WTC11 (cell line): ENCODE measurements around the gene MARCHF11. TPM values are rescaled to one million over a fixed set of nuclear protein-coding genes. Genes with fewer than 3 reads are reported as not detected.
A peak's percentile ranks its signal among the peaks of the same experiment; 100 is the strongest.

Experiments used
- ATAC-seq: fragments of 200-7000 bp; cut with Tn5 transposase; 2 replicates; pipeline ENCODE4 v1.10.0; 2021; ENCODE audit warnings: mild to moderate bottlenecking, moderate library complexity
- CTCF ChIA-PET: fragments of 300-600 bp; sonication (Branson Sonifier 250); formaldehyde crosslinking; loops from one replicate; lab custom pipeline; 2021; ENCODE audit warnings: antibody characterized with exemption; lab: Charles Lee
- POLR2A ChIA-PET: fragments of 350-600 bp; sonication (Branson Sonifier 250); formaldehyde crosslinking; loops from one replicate; lab custom pipeline; 2021; ENCODE audit warnings: antibody characterized with exemption; lab: Charles Lee
- DNase-seq: peaks from one replicate; pipeline ENCODE4 v3.0.0; 2021; ENCODE audit warnings: low spot score
- H3K27ac Mint-ChIP-seq: 2 replicates; pipeline ENCODE4 v1.8.0; 2021; ENCODE audit warnings: mixed read lengths
- H3K27me3 Mint-ChIP-seq: 2 replicates; pipeline ENCODE4 v1.8.0; 2021; ENCODE audit warnings: low read depth, mild to moderate bottlenecking, moderate library complexity, mixed read lengths
- H3K36me3 Mint-ChIP-seq: 2 replicates; pipeline ENCODE4 v1.8.0; 2021; ENCODE audit warnings: mixed read lengths
- H3K4me1 Mint-ChIP-seq: 2 replicates; pipeline ENCODE4 v1.8.0; 2022; ENCODE audit warnings: mixed read lengths
- H3K4me3 Mint-ChIP-seq: 2 replicates; pipeline ENCODE4 v1.8.0; 2021; ENCODE audit warnings: mild to moderate bottlenecking, moderate library complexity, mixed read lengths
- H3K9me3 Mint-ChIP-seq: 2 replicates; pipeline ENCODE4 v1.8.0; 2021; ENCODE audit warnings: mixed read lengths
- ATF1 ChIP-seq: sonication (generic); formaldehyde crosslinking; IDR thresholded peaks from 2 replicates; pipeline ENCODE4 v1.8.1; 2023; ENCODE audit warnings: mild to moderate bottlenecking, moderate library complexity, missing genetic modification reagents
- ESRRA ChIP-seq: sonication (generic); formaldehyde crosslinking; IDR thresholded peaks from 2 replicates; pipeline ENCODE4 v1.8.1; 2022; ENCODE audit warnings: mild to moderate bottlenecking, missing genetic modification reagents, borderline replicate concordance
- ETV6 ChIP-seq: sonication (generic); formaldehyde crosslinking; IDR thresholded peaks from 2 replicates; pipeline ENCODE4 v1.8.1; 2022; ENCODE audit warnings: mild to moderate bottlenecking, missing genetic modification reagents
- NR1H2 ChIP-seq: sonication (generic); formaldehyde crosslinking; IDR thresholded peaks from 2 replicates; pipeline ENCODE4 v1.9.0; 2021; ENCODE audit warnings: mild to moderate bottlenecking, moderate library complexity, missing genetic modification reagents
- NR2C2 ChIP-seq: sonication (generic); formaldehyde crosslinking; IDR thresholded peaks from 2 replicates; pipeline ENCODE4 v1.8.0; 2022; ENCODE audit warnings: mild to moderate bottlenecking, missing genetic modification reagents
- RELA ChIP-seq: sonication (generic); formaldehyde crosslinking; IDR thresholded peaks from 2 replicates; pipeline ENCODE4 v1.8.1; 2022; ENCODE audit warnings: missing genetic modification reagents, mild to moderate bottlenecking, borderline replicate concordance
- SMAD3 ChIP-seq: sonication (generic); formaldehyde crosslinking; IDR thresholded peaks from 2 replicates; pipeline ENCODE4 v1.8.0; 2022; ENCODE audit warnings: missing genetic modification reagents, mild to moderate bottlenecking, borderline replicate concordance
- TP53 ChIP-seq: sonication (generic); formaldehyde crosslinking; IDR thresholded peaks from 2 replicates; pipeline ENCODE4 v1.8.1; 2023; ENCODE audit warnings: mild to moderate bottlenecking, missing genetic modification reagents
- ZNF423 ChIP-seq: fragments of 250-450 bp; sonication (Bioruptor Pico); IDR thresholded peaks from 2 replicates; pipeline ENCODE4 v2.1.2; 2022; ENCODE audit warnings: mild to moderate bottlenecking, moderate library complexity
- total RNA-seq: library from RNA; stranded (reverse); gene quantifications from 3 replicates; pipeline ENCODE4 v1.2.3, GENCODE V29; 2021
- TF ChIP-seq, protein P1 (sequence below): sonication (generic); formaldehyde crosslinking; IDR thresholded peaks from 2 replicates; pipeline ENCODE4 v1.8.1; 2022; ENCODE audit warnings: low read depth, missing genetic modification reagents, borderline replicate concordance
- TF ChIP-seq, protein P2 (sequence below): sonication (generic); formaldehyde crosslinking; IDR thresholded peaks from 2 replicates; pipeline ENCODE4 v1.8.1; 2023; ENCODE audit warnings: mild to moderate bottlenecking, missing genetic modification reagents
- TF ChIP-seq, protein P3 (sequence below): sonication (generic); formaldehyde crosslinking; IDR thresholded peaks from 2 replicates; pipeline ENCODE4 v1.8.1; 2022; ENCODE audit warnings: missing genetic modification reagents, borderline replicate concordance
- TF ChIP-seq, protein P4 (sequence below): fragments of 250-450 bp; sonication (Bioruptor Pico); conservative IDR thresholded peaks from 2 replicates; pipeline ENCODE4 v1.9.0; 2021; ENCODE audit warnings: mild to moderate bottlenecking
- TF ChIP-seq, protein P5 (sequence below): sonication (generic); formaldehyde crosslinking; IDR thresholded peaks from 2 replicates; pipeline ENCODE4 v1.8.1; 2023; ENCODE audit warnings: mild to moderate bottlenecking, moderate library complexity, missing genetic modification reagents
- TF ChIP-seq, protein P6 (sequence below): sonication (generic); formaldehyde crosslinking; conservative IDR thresholded peaks from 2 replicates; pipeline ENCODE4 v1.8.1; 2023; ENCODE audit warnings: mild to moderate bottlenecking, low read depth, missing genetic modification reagents, moderate library complexity
- TF ChIP-seq, protein P7 (sequence below): sonication (generic); formaldehyde crosslinking; IDR thresholded peaks from 2 replicates; pipeline ENCODE4 v1.8.1; 2022; ENCODE audit warnings: low read depth, mild to moderate bottlenecking, moderate library complexity, missing genetic modification reagents, borderline replicate concordance

Gene MARCHF11
- total RNA-seq, 1 experiment from 2014 or later = 2.9 TPM

DNA sequence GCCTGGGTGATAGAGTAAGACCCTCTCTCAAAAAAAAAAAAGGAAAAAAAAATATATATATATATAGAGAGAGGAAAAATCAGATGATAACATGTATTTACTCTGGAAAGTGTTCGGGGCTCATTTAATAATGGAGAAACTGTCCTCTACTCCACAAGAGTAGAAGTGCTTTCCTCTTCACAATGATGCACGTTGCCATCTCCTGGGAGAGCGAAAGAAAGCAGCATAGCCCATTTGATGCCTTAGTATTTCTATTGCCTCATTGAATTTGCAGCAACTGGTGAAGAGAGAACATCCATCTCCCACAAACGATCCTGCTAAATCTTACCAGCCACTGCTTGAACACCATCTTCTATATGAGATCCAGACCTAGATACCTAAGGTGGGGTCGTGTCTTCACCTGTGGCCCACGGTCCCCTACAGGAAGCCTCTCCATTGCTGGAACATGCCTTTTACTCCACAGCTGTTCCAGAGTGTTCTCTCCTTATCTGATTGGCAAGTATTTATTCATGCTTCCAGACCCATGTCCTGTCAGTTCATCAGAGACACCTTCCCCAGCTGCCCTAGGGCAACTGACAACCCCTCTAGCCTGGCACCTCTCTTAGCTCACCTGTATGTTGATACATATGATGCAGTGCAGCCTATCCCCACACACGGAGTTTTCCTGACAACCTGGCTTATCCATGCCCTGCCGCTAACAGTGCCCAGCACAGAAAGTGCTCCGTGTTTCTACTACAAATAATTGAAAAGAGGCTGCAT is 115.3 kb downstream of the MARCHF11 start (continued):
- TF ChIP-seq, protein P1, sequence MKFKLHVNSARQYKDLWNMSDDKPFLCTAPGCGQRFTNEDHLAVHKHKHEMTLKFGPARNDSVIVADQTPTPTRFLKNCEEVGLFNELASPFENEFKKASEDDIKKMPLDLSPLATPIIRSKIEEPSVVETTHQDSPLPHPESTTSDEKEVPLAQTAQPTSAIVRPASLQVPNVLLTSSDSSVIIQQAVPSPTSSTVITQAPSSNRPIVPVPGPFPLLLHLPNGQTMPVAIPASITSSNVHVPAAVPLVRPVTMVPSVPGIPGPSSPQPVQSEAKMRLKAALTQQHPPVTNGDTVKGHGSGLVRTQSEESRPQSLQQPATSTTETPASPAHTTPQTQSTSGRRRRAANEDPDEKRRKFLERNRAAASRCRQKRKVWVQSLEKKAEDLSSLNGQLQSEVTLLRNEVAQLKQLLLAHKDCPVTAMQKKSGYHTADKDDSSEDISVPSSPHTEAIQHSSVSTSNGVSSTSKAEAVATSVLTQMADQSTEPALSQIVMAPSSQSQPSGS (CRISPR knock-in tag) = no peak
- TF ChIP-seq SMAD3 (CRISPR knock-in tag) = no peak
- no peak for TF ChIP-seq ESRRA (CRISPR knock-in tag)
- TF ChIP-seq, protein P2, sequence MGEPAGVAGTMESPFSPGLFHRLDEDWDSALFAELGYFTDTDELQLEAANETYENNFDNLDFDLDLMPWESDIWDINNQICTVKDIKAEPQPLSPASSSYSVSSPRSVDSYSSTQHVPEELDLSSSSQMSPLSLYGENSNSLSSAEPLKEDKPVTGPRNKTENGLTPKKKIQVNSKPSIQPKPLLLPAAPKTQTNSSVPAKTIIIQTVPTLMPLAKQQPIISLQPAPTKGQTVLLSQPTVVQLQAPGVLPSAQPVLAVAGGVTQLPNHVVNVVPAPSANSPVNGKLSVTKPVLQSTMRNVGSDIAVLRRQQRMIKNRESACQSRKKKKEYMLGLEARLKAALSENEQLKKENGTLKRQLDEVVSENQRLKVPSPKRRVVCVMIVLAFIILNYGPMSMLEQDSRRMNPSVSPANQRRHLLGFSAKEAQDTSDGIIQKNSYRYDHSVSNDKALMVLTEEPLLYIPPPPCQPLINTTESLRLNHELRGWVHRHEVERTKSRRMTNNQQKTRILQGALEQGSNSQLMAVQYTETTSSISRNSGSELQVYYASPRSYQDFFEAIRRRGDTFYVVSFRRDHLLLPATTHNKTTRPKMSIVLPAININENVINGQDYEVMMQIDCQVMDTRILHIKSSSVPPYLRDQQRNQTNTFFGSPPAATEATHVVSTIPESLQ (CRISPR knock-in tag) = no peak
- no peak for TF ChIP-seq RELA (CRISPR knock-in tag)
- TF ChIP-seq NR2C2 (CRISPR knock-in tag) = no peak
- TF ChIP-seq ETV6 = no peak
- no peak for TF ChIP-seq ATF1 (CRISPR knock-in tag)
- no peak for TF ChIP-seq TP53 (CRISPR knock-in tag)
- TF ChIP-seq, protein P3, sequence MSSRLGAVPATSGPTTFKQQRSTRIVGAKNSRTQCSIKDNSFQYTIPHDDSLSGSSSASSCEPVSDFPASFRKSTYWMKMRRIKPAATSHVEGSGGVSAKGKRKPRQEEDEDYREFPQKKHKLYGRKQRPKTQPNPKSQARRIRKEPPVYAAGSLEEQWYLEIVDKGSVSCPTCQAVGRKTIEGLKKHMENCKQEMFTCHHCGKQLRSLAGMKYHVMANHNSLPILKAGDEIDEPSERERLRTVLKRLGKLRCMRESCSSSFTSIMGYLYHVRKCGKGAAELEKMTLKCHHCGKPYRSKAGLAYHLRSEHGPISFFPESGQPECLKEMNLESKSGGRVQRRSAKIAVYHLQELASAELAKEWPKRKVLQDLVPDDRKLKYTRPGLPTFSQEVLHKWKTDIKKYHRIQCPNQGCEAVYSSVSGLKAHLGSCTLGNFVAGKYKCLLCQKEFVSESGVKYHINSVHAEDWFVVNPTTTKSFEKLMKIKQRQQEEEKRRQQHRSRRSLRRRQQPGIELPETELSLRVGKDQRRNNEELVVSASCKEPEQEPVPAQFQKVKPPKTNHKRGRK (CRISPR knock-in tag) = no peak

DNA sequence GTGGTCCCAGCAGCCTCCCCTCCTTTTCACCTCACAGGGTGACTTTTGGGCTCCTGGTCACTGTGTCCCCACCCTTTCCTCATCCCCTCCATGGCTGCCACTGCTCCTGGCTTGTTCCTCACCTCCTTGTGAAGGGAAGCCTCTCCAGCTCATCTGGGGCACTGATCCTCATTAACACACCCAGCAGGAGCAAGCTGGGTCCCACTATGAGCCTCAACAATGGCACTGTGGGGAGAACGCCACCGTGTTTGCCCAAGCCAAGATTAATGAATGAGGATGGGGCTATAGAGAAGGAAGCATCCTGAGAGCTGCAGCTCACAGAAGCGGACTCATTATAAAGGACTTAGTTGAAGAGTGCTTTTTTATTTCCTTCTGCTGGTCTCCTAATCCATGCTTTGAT is 118.4 kb downstream of the MARCHF11 start:
- ATAC-seq = peak; percentile 72
- H3K27ac Mint-ChIP-seq = no peak overlapping the region
- ChIA-PET CTCF (no interaction called here), POLR2A (no interaction called here)
- peaks cover 8% of the 10 kb centered on the region; the same call in 1 of the 2 replicates for H3K4me1 Mint-ChIP-seq
- H3K4me3 Mint-ChIP-seq = no peak overlapping the region
- TF ChIP-seq, protein P4, sequence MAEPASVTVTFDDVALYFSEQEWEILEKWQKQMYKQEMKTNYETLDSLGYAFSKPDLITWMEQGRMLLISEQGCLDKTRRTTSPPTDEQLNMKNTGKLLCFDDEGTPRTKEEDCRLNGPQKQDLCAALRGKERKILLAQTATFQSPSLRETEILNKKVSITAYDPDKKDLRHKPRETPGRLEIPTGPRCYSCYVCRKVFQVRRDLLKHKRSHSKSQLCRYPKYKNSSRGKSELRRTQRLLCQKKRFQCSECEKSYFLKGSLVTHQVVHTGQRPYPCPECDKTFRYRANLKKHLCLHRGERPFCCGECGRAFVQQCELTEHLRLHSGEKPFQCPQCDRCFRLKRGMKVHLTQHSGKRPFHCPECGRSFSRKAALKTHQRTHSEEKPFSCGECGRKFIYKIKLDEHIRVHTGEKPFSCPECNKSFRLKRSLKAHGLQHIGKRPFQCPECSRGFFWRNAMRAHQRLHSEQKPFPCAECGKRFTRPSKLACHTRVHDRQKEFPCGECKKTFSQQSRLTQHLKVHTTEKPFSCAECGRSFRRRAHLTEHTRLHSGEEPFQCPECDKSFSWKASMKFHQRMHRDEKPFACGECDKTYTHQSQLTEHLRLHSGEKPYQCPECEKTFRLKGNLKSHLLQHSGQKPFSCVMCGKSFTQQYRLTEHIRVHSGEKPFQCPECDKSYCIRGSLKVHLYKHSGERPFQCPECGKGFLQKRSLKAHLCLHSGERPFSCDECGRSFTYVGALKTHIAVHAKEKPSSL (CRISPR knock-in tag) = no peak
- peak; percentile 67 for TF ChIP-seq ZNF423 (CRISPR knock-in tag)
- TF ChIP-seq, all 79 proteins: peak for 1
- no peak for DNase-seq
- Mint-ChIP-seq H3K36me3 (no peaks in the 10 kb centered on the region), H3K9me3 (peaks cover 10% of the 10 kb centered on the region; the same call in 1 of the 2 replicates), H3K27me3 (peaks cover 3% of the 10 kb centered on the region; the same call in 1 of the 2 replicates)

DNA sequence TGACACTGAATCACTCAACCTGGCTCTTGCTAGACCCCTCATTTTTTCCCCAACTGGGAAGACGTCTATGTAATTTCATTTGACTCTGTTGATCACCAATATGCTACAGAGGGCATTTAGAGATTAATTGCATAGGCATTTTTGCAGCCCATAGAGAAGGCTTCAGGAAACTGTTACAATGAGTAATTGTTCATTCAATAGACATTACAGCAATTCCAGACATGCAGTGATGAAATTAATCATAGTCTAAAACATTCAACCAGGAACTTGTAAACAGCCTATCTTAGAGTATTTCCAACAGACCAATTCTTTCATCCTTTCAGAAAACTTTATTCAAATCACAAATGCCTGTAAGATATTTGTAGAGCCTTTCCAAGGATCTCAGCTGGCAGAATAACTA is 122.3 kb downstream of the MARCHF11 start:
- DNase-seq (no peak), ATAC-seq (no peak)
- ChIA-PET CTCF (no interaction called here), POLR2A (no interaction called here)
- Mint-ChIP-seq H3K27me3 (peaks cover 3% of the 10 kb centered on the region; the same call in 1 of the 2 replicates), H3K4me1 (peaks cover 8% of the 10 kb centered on the region; the same call in 1 of the 2 replicates), H3K4me3 (no peak overlapping the region), H3K27ac (no peak overlapping the region), H3K9me3 (peaks cover 10% of the 10 kb centered on the region; the same call in 1 of the 2 replicates), H3K36me3 (no peaks in the 10 kb centered on the region)
- TF ChIP-seq, protein P5, sequence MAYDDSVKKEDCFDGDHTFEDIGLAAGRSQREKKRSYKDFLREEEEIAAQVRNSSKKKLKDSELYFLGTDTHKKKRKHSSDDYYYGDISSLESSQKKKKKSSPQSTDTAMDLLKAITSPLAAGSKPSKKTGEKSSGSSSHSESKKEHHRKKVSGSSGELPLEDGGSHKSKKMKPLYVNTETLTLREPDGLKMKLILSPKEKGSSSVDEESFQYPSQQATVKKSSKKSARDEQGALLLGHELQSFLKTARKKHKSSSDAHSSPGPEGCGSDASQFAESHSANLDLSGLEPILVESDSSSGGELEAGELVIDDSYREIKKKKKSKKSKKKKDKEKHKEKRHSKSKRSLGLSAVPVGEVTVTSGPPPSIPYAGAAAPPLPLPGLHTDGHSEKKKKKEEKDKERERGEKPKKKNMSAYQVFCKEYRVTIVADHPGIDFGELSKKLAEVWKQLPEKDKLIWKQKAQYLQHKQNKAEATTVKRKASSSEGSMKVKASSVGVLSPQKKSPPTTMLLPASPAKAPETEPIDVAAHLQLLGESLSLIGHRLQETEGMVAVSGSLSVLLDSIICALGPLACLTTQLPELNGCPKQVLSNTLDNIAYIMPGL (CRISPR knock-in tag) = no peak
- TF ChIP-seq SMAD3 (CRISPR knock-in tag) = no peak
- TF ChIP-seq, protein P6, sequence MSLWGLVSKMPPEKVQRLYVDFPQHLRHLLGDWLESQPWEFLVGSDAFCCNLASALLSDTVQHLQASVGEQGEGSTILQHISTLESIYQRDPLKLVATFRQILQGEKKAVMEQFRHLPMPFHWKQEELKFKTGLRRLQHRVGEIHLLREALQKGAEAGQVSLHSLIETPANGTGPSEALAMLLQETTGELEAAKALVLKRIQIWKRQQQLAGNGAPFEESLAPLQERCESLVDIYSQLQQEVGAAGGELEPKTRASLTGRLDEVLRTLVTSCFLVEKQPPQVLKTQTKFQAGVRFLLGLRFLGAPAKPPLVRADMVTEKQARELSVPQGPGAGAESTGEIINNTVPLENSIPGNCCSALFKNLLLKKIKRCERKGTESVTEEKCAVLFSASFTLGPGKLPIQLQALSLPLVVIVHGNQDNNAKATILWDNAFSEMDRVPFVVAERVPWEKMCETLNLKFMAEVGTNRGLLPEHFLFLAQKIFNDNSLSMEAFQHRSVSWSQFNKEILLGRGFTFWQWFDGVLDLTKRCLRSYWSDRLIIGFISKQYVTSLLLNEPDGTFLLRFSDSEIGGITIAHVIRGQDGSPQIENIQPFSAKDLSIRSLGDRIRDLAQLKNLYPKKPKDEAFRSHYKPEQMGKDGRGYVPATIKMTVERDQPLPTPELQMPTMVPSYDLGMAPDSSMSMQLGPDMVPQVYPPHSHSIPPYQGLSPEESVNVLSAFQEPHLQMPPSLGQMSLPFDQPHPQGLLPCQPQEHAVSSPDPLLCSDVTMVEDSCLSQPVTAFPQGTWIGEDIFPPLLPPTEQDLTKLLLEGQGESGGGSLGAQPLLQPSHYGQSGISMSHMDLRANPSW (CRISPR knock-in tag) = no peak
- TF ChIP-seq, protein P7, sequence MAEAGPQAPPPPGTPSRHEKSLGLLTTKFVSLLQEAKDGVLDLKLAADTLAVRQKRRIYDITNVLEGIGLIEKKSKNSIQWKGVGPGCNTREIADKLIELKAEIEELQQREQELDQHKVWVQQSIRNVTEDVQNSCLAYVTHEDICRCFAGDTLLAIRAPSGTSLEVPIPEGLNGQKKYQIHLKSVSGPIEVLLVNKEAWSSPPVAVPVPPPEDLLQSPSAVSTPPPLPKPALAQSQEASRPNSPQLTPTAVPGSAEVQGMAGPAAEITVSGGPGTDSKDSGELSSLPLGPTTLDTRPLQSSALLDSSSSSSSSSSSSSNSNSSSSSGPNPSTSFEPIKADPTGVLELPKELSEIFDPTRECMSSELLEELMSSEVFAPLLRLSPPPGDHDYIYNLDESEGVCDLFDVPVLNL (CRISPR knock-in tag) = no peak
- TF ChIP-seq NR1H2 = no peak
